ENCODE data around the gene CILP2.

CILP2 gene

GRCh38 chr19:19538061-19538784 lies at the start of gene CILP2:
Gene CILP2, plus strand, starts transcription at chr19:19538265. Its CDS starts 85 bp downstream, at chr19:19538350.
- DNase-seq = peak; percentile 62

- peak; percentile 83 for DNase-seq
Measured at GRCh38 chr19:19488875-19489690, 49.0 kb upstream of the CILP2 start.

GRCh38 chr19:19489804-19490204 lies 48.3 kb upstream of the CILP2 start:
- no peak for DNase-seq

GRCh38 chr19:19490214-19490968 lies 47.7 kb upstream of the CILP2 start:
- peak; percentile 81 for DNase-seq

GRCh38 chr19:19491321-19492025 lies 46.6 kb upstream of the CILP2 start:
- no peak for DNase-seq

- DNase-seq = no peak
Measured at GRCh38 chr19:19492026-19492610, 45.9 kb upstream of the CILP2 start.

GRCh38 chr19:19493841-19494546 lies 44.1 kb upstream of the CILP2 start:
- no peak for DNase-seq

GRCh38 chr19:19495614-19496603 lies 42.2 kb upstream of the CILP2 start:
- no peak for DNase-seq

- DNase-seq = no peak
Measured at GRCh38 chr19:19498255-19498991, 39.6 kb upstream of the CILP2 start.

- no peak for DNase-seq
Measured at GRCh38 chr19:19499272-19499995, 38.6 kb upstream of the CILP2 start.

- no peak for DNase-seq
Measured at GRCh38 chr19:19500975-19501644, 37.0 kb upstream of the CILP2 start.

- DNase-seq = no peak
Measured at GRCh38 chr19:19501798-19502197, 36.3 kb upstream of the CILP2 start.

- DNase-seq = no peak
Measured at GRCh38 chr19:19502281-19502680, 35.8 kb upstream of the CILP2 start.

- DNase-seq = no peak
Measured at GRCh38 chr19:19502808-19503602, 35.1 kb upstream of the CILP2 start.

- no peak for DNase-seq
Measured at GRCh38 chr19:19504754-19505668, 33.1 kb upstream of the CILP2 start.

GRCh38 chr19:19505669-19506326 lies 32.3 kb upstream of the CILP2 start:
- DNase-seq = no peak
